ENCODE measurements around the gene SHE.

Gene SHE

GRCh38 chr1:154548028-154548427, 45.8 kb upstream of the SHE start:
- no peak overlapping the region for H2BK15ac ChIP-seq (replicated peaks; ENCODE audit: low read depth)
- H3K79me1 ChIP-seq (ENCODE audit: low read length), result peaks cover 2% of the 10 kb centered on the region
- no peak overlapping the region for H2AK5ac ChIP-seq (ENCODE audit: low read length)
- H3K18ac ChIP-seq (ENCODE audit: low read length), result no peak overlapping the region
- no peak overlapping the region for H3K23ac ChIP-seq (ENCODE audit: low read length)
- H3K4me2 ChIP-seq (ENCODE audit: low read length), result no peak overlapping the region
- H3K27me3 ChIP-seq (ENCODE audit: insufficient read depth, low read length, poor library complexity), result no peaks in the 10 kb centered on the region
- H3K4me1 ChIP-seq (ENCODE audit: control insufficient read depth, low read depth, low read length), result no peaks in the 10 kb centered on the region
- H3K9ac ChIP-seq (ENCODE audit: low read length), result no peak overlapping the region
- no peaks in the 10 kb centered on the region for H3K79me2 ChIP-seq (ENCODE audit: control insufficient read depth, insufficient read depth, low read length)
- no peak overlapping the region for H3K4me3 ChIP-seq (ENCODE audit: low read length)
- H3K56ac ChIP-seq (ENCODE audit: low read length), result no peak overlapping the region
- no peak overlapping the region for H2BK5ac ChIP-seq (ENCODE audit: low read length)
- H4K8ac ChIP-seq (ENCODE audit: low read depth, low read length), result no peak overlapping the region
- no peak for DNase-seq
- no CpG with 5 or more reads among the region's 1 CpG for WGBS (ENCODE audit: extremely low coverage, insufficient coverage, low lambda C conversion rate)
- no peak overlapping the region for H3K4ac ChIP-seq (ENCODE audit: low read depth, low read length)
- H2BK120ac ChIP-seq (ENCODE audit: low read depth, low read length), result no peak overlapping the region
- H3K27ac ChIP-seq (ENCODE audit: low read depth, low read length), result no peak overlapping the region
- H3K36me3 ChIP-seq (ENCODE audit: control insufficient read depth, insufficient read depth, low read length), result peaks cover 24% of the 10 kb centered on the region
- no peak overlapping the region for H4K5ac ChIP-seq (ENCODE audit: low read length)

- Histone ChIP-seq H3K27ac (ENCODE audit: low read depth, low read length) (no peak overlapping the region), H3K27me3 (ENCODE audit: insufficient read depth, low read length, poor library complexity) (no peaks in the 10 kb centered on the region)
- WGBS (ENCODE audit: extremely low coverage, insufficient coverage, low lambda C conversion rate), result no CpG with 5 or more reads among the region's 11 CpGs
These were observed 45.0 kb upstream of the SHE start for GRCh38 chr1:154547105-154547732.

GRCh38 chr1:154546264-154547063, 44.3 kb upstream of the SHE start:
- no peaks in the 10 kb centered on the region for H3K79me2 ChIP-seq (ENCODE audit: control insufficient read depth, insufficient read depth, low read length)
- H3K9ac ChIP-seq (ENCODE audit: low read length), result no peak overlapping the region
- no peaks in the 10 kb centered on the region for H3K4me1 ChIP-seq (ENCODE audit: control insufficient read depth, low read depth, low read length)

More at GRCh38 chr1:154547105-154547732, 45.0 kb upstream of the SHE start:
- Histone ChIP-seq H2BK120ac (ENCODE audit: low read depth, low read length) (no peak overlapping the region), H4K5ac (ENCODE audit: low read length) (no peak overlapping the region), H3K79me1 (ENCODE audit: low read length) (peaks cover 2% of the 10 kb centered on the region), H3K4me2 (ENCODE audit: low read length) (no peak overlapping the region), H3K36me3 (ENCODE audit: control insufficient read depth, insufficient read depth, low read length) (peaks cover 20% of the 10 kb centered on the region), H3K9ac (ENCODE audit: low read length) (no peak overlapping the region), H2BK5ac (ENCODE audit: low read length) (no peak overlapping the region), H3K23ac (ENCODE audit: low read length) (no peak overlapping the region), H2BK15ac (replicated peaks; ENCODE audit: low read depth) (no peak overlapping the region), H3K56ac (ENCODE audit: low read length) (no peak overlapping the region), H4K8ac (ENCODE audit: low read depth, low read length) (no peak overlapping the region), H3K18ac (ENCODE audit: low read length) (no peak overlapping the region), H3K4ac (ENCODE audit: low read depth, low read length) (no peak overlapping the region), H3K4me3 (ENCODE audit: low read length) (no peak overlapping the region), H2AK5ac (ENCODE audit: low read length) (no peak overlapping the region), H3K79me2 (ENCODE audit: control insufficient read depth, insufficient read depth, low read length) (no peaks in the 10 kb centered on the region), H3K4me1 (ENCODE audit: control insufficient read depth, low read depth, low read length) (no peaks in the 10 kb centered on the region)
- no peak for DNase-seq

GRCh38 chr1:154541231-154541630, 39.0 kb upstream of the SHE start:
- Histone ChIP-seq H3K79me2 (ENCODE audit: control insufficient read depth, insufficient read depth, low read length) (no peaks in the 10 kb centered on the region), H3K36me3 (ENCODE audit: control insufficient read depth, insufficient read depth, low read length) (no peaks in the 10 kb centered on the region), H2AK5ac (ENCODE audit: low read length) (no peak overlapping the region), H3K27me3 (ENCODE audit: insufficient read depth, low read length, poor library complexity) (no peaks in the 10 kb centered on the region), H3K79me1 (ENCODE audit: low read length) (no peaks in the 10 kb centered on the region), H2BK15ac (replicated peaks; ENCODE audit: low read depth) (no peak overlapping the region), H3K4me1 (ENCODE audit: control insufficient read depth, low read depth, low read length) (no peaks in the 10 kb centered on the region), H3K23ac (ENCODE audit: low read length) (no peak overlapping the region), H3K9ac (ENCODE audit: low read length) (no peak overlapping the region), H3K27ac (ENCODE audit: low read depth, low read length) (no peak overlapping the region), H3K4me2 (ENCODE audit: low read length) (no peak overlapping the region), H3K4ac (ENCODE audit: low read depth, low read length) (no peak overlapping the region), H3K18ac (ENCODE audit: low read length) (no peak overlapping the region), H4K5ac (ENCODE audit: low read length) (no peak overlapping the region), H2BK120ac (ENCODE audit: low read depth, low read length) (no peak overlapping the region), H4K8ac (ENCODE audit: low read depth, low read length) (no peak overlapping the region), H2BK5ac (ENCODE audit: low read length) (no peak overlapping the region), H3K4me3 (ENCODE audit: low read length) (no peak overlapping the region), H3K56ac (ENCODE audit: low read length) (no peak overlapping the region)
- 100% methylated on average over 1 of the region's 6 CpGs for WGBS (ENCODE audit: extremely low coverage, insufficient coverage, low lambda C conversion rate)
- DNase-seq, result no peak

More at GRCh38 chr1:154546264-154547063, 44.3 kb upstream of the SHE start:
- H3K27ac ChIP-seq (ENCODE audit: low read depth, low read length), result no peak overlapping the region
- no CpG with 5 or more reads among the region's 13 CpGs for WGBS (ENCODE audit: extremely low coverage, insufficient coverage, low lambda C conversion rate)
- no peak overlapping the region for H2BK15ac ChIP-seq (replicated peaks; ENCODE audit: low read depth)
- no peak overlapping the region for H3K4me2 ChIP-seq (ENCODE audit: low read length)
- H3K4ac ChIP-seq (ENCODE audit: low read depth, low read length), result no peak overlapping the region
- no peaks in the 10 kb centered on the region for H3K27me3 ChIP-seq (ENCODE audit: insufficient read depth, low read length, poor library complexity)
- H2BK5ac ChIP-seq (ENCODE audit: low read length), result no peak overlapping the region
- DNase-seq, result peak; percentile 85
- H2BK120ac ChIP-seq (ENCODE audit: low read depth, low read length), result no peak overlapping the region
- no peak overlapping the region for H4K5ac ChIP-seq (ENCODE audit: low read length)
- no peak overlapping the region for H3K56ac ChIP-seq (ENCODE audit: low read length)
- H3K79me1 ChIP-seq (ENCODE audit: low read length), result peaks cover 2% of the 10 kb centered on the region
- H3K23ac ChIP-seq (ENCODE audit: low read length), result no peak overlapping the region
- no peak overlapping the region for H3K18ac ChIP-seq (ENCODE audit: low read length)
- no peak overlapping the region for H2AK5ac ChIP-seq (ENCODE audit: low read length)
- H3K4me3 ChIP-seq (ENCODE audit: low read length), result no peak overlapping the region
- no peak overlapping the region for H4K8ac ChIP-seq (ENCODE audit: low read depth, low read length)
- H3K36me3 ChIP-seq (ENCODE audit: control insufficient read depth, insufficient read depth, low read length), result peaks cover 15% of the 10 kb centered on the region

GRCh38 chr1:154539486-154540483, 37.6 kb upstream of the SHE start:
- Histone ChIP-seq H3K4me2 (ENCODE audit: low read length) (no peak overlapping the region), H3K36me3 (ENCODE audit: control insufficient read depth, insufficient read depth, low read length) (no peaks in the 10 kb centered on the region), H4K5ac (ENCODE audit: low read length) (no peak overlapping the region), H2AK5ac (ENCODE audit: low read length) (no peak overlapping the region), H3K23ac (ENCODE audit: low read length) (no peak overlapping the region), H4K8ac (ENCODE audit: low read depth, low read length) (no peak overlapping the region), H3K9ac (ENCODE audit: low read length) (no peak overlapping the region), H3K56ac (ENCODE audit: low read length) (no peak overlapping the region), H3K4me3 (ENCODE audit: low read length) (no peak overlapping the region), H2BK5ac (ENCODE audit: low read length) (no peak overlapping the region), H3K79me1 (ENCODE audit: low read length) (no peaks in the 10 kb centered on the region), H2BK120ac (ENCODE audit: low read depth, low read length) (no peak overlapping the region), H2BK15ac (replicated peaks; ENCODE audit: low read depth) (no peak overlapping the region), H3K27ac (ENCODE audit: low read depth, low read length) (no peak overlapping the region), H3K79me2 (ENCODE audit: control insufficient read depth, insufficient read depth, low read length) (no peaks in the 10 kb centered on the region), H3K4ac (ENCODE audit: low read depth, low read length) (no peak overlapping the region), H3K18ac (ENCODE audit: low read length) (no peak overlapping the region), H3K4me1 (ENCODE audit: control insufficient read depth, low read depth, low read length) (no peaks in the 10 kb centered on the region), H3K27me3 (ENCODE audit: insufficient read depth, low read length, poor library complexity) (no peaks in the 10 kb centered on the region)
- WGBS (ENCODE audit: extremely low coverage, insufficient coverage, low lambda C conversion rate), result no CpG with 5 or more reads among the region's 9 CpGs
- no peak for DNase-seq

Data from mesendoderm (in vitro differentiated cells).